ENCODE results near the gene FOXO3. TPM values are rescaled to one million over a fixed set of nuclear protein-coding genes. Genes with fewer than 3 reads are reported as not detected.

The FOXO3 gene
- total RNA-seq, 1 experiment from 2014 or later: 22.1 TPM

DNA sequence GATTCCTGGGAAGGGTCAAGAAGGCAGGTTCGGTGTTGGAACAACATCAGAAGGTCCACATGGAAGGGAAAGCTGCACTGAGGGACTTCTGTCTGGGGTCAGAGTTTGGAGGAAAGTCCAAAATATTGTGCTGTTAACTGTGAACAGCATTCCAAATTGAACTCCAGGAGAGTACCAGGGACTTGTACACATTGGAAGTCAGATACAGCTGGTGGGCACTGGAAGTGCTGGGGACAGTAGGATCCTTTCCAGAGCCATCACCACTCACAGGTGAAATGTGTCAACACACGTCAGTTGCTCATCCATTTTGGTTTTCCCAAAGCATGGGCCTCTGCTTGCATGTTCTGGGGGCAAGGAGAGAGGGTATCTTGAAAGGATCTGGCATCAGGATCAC, 18.6 kb downstream of the FOXO3 start:
- Histone ChIP-seq H3K79me2 (ENCODE audit: insufficient read depth, low read length) (peaks cover 3% of the 10 kb centered on the region; the same call in 1 of the 2 replicates), H3K14ac (ENCODE audit: insufficient read depth, low read length) (no peak overlapping the region), H2BK12ac (ENCODE audit: insufficient read length, low read depth, low read length) (no peak overlapping the region), H3K4me1 (ENCODE audit: insufficient read depth, low read length) (peaks cover 12% of the 10 kb centered on the region; the same call in 1 of the 2 replicates), H2AFZ (ENCODE audit: low read length) (no peak overlapping the region), H3K27me3 (ENCODE audit: insufficient read depth, low read length) (no peaks in the 10 kb centered on the region), H4K8ac (replicated peaks; ENCODE audit: insufficient read length, low read depth, low read length) (no peak overlapping the region), H4K5ac (ENCODE audit: insufficient read length, low read depth, low read length) (no peak overlapping the region), H2BK20ac (ENCODE audit: low read depth, low read length, poor library complexity, severe bottlenecking) (no peak overlapping the region), H3K27ac (ENCODE audit: insufficient read length, low read depth, low read length) (no peak overlapping the region), H4K91ac (ENCODE audit: insufficient read length, low read depth, low read length) (no peak overlapping the region), H3K23ac (ENCODE audit: insufficient read length, low read depth, low read length) (no peak overlapping the region), H3K56ac (ENCODE audit: insufficient read length, low read depth, low read length) (no peak overlapping the region), H3K4ac (ENCODE audit: low read depth, low read length) (no peak overlapping the region), H3K9ac (ENCODE audit: extremely low read depth, insufficient read length, low read length) (no peak overlapping the region), H3K18ac (ENCODE audit: insufficient read length, low read depth, low read length) (no peak overlapping the region), H3K9me3 (ENCODE audit: control insufficient read depth, low read depth, low read length) (no peaks in the 10 kb centered on the region), H4K20me1 (ENCODE audit: control insufficient read depth, insufficient read depth, insufficient read length) (no peaks in the 10 kb centered on the region), H3K4me2 (ENCODE audit: insufficient read depth, insufficient read length, low read length) (no peak overlapping the region), H3K79me1 (ENCODE audit: insufficient read depth, low read depth, low read length, poor library complexity, severe bottlenecking) (no peaks in the 10 kb centered on the region), H2BK15ac (ENCODE audit: low read depth, low read length) (no peak overlapping the region), H2AK5ac (ENCODE audit: insufficient read length, low read length) (no peak overlapping the region), H3K23me2 (ENCODE audit: insufficient read length, low read depth, low read length, poor library complexity, severe bottlenecking) (no peaks in the 10 kb centered on the region), H3T11ph (ENCODE audit: low read length) (no peak overlapping the region), H2BK120ac (ENCODE audit: low read depth, low read length, poor library complexity, severe bottlenecking) (no peak overlapping the region), H2BK5ac (ENCODE audit: insufficient read length, low read length) (no peak overlapping the region)
- Mint-ChIP-seq H3K9me3 (no peaks in the 10 kb centered on the region), H3K4me1 (peaks cover 29 to 30% of the 10 kb centered on the region in 2 experiments), H3K36me3 (ENCODE audit: insufficient read depth in 1 of 3, low read depth in 3 of 3) (peaks cover 0 to 5% (median 0%) of the 10 kb centered on the region in 3 experiments; a peak in 3 of 7 replicates), H3K27me3 (ENCODE audit: low read depth) (no peaks in the 10 kb centered on the region), H3K27ac (no peak overlapping the region), H3K4me3 (no peak overlapping the region)
- no CpG with 5 or more reads among the region's 2 CpGs for WGBS (ENCODE audit: extremely low coverage, insufficient read length, low lambda C conversion rate)
- no peak for DNase-seq
- TF ChIP-seq, protein P1, sequence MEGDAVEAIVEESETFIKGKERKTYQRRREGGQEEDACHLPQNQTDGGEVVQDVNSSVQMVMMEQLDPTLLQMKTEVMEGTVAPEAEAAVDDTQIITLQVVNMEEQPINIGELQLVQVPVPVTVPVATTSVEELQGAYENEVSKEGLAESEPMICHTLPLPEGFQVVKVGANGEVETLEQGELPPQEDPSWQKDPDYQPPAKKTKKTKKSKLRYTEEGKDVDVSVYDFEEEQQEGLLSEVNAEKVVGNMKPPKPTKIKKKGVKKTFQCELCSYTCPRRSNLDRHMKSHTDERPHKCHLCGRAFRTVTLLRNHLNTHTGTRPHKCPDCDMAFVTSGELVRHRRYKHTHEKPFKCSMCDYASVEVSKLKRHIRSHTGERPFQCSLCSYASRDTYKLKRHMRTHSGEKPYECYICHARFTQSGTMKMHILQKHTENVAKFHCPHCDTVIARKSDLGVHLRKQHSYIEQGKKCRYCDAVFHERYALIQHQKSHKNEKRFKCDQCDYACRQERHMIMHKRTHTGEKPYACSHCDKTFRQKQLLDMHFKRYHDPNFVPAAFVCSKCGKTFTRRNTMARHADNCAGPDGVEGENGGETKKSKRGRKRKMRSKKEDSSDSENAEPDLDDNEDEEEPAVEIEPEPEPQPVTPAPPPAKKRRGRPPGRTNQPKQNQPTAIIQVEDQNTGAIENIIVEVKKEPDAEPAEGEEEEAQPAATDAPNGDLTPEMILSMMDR (conservative IDR thresholded peaks at IDR 0.05): no peak
